Uterus (tissue), 4 donors: ENCODE results near the gene MRPL55. TPM values are rescaled to one million over a fixed set of nuclear protein-coding genes. Genes with fewer than 3 reads are reported as not detected.

ENCODE experiments used
- DNase-seq, 2 donors: peaks; one replicate each; pipeline ENCODE4 v3.0.0-alpha.2; 2019 to 2020
- H3K27ac ChIP-seq, 2 donors: fragments of 200-600 bp; sonication (generic); 1 replicate in 1 of 2; 2 replicates in 1 of 2; pipeline ENCODE4 v1.5.1; 2016 to 2018
- H3K27me3 ChIP-seq, 2 donors: fragments of 200-600 bp; sonication (generic); one replicate each; pipeline ENCODE4 v1.5.1; 2018 to 2019; ENCODE audit warnings: control low read depth in 1 of 2
- H3K36me3 ChIP-seq, 2 donors: fragments of 200-600 bp; sonication (generic); one replicate each; pipeline ENCODE4 v1.5.1; 2019; ENCODE audit warnings: control low read depth in 1 of 2
- H3K4me1 ChIP-seq, 2 donors: fragments of 200-600 bp; sonication (generic); one replicate each; pipeline ENCODE4 v1.5.1; 2018 to 2019; ENCODE audit warnings: control low read depth in 1 of 2
- H3K4me3 ChIP-seq, 2 donors: fragments of 200-600 bp; sonication (generic); 1 replicate in 1 of 2; 2 replicates in 1 of 2; pipeline ENCODE4 v1.5.1; 2018 to 2019; ENCODE audit warnings: mild to moderate bottlenecking in 1 of 2
- H3K9me3 ChIP-seq, 2 donors: fragments of 200-600 bp; sonication (generic); one replicate each; pipeline ENCODE4 v1.5.1; 2019; ENCODE audit warnings: control low read depth in 1 of 2
- CTCF ChIP-seq, 4 experiments: fragments of 200-600 bp in 2 of 4; fragments of 450-650 bp in 2 of 4; sonication (generic) in 2 of 4; IDR thresholded peaks; one replicate each; pipeline ENCODE4 v1.5.1; 2016 to 2019; ENCODE audit warnings: antibody characterized with exemption in 4 of 4, mild to moderate bottlenecking in 2 of 4, moderate library complexity in 1 of 4
- POLR2A ChIP-seq, 2 donors: fragments of 450-650 bp; IDR thresholded peaks; one replicate each; pipeline ENCODE4 v1.6.1; 2016; ENCODE audit warnings: antibody characterized with exemption in 2 of 2, mild to moderate bottlenecking in 1 of 2, moderate library complexity in 1 of 2
- intact Hi-C: fragments of 100-400 bp; cut with DNase I; formaldehyde crosslinking; loops from one replicate; pipeline ENCODE4 v1.15.1; 2023; ENCODE audit warnings: low total_unique reads
- total RNA-seq, 4 donors: library from RNA; depleted of rRNA in 3 of 4; stranded (reverse); fragments of >200 nt in 3 of 4; gene quantifications; one replicate each; pipeline versions ENCODE4 v1.1.0 to v1.2.4, GENCODE V29; 2014 to 2023
- donor health status: DM: yes; HTN: yes; CAD: no.

MRPL55 gene
- total RNA-seq, 4 donors from 2014 or later, result 19.4 to 43.4 (median 33.6) TPM

DNA sequence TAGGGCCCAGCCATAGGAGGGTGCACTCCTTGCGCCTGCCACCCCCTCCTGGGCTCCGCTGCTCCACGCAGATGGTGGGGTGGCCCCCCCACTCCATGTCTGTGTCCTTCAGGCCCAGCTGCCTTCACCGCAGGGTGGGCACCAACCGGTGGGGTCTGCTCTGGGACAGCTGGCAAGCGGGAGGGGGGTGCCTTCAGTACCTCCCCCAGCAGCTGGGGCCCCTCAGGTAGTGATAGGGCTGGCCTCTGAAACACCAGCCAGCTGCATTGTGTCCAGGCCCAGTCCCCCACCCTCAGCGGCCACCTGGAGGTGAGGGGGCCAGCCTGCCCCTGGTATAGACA is 41.0 kb upstream of the MRPL55 start:
- intact Hi-C loops, result no loop called here
- peak overlapping the region; percentile 88 to 91 for H3K27ac ChIP-seq
- TF ChIP-seq POLR2A (IDR thresholded peaks at IDR 0.05) (no peak), CTCF (IDR thresholded peaks at IDR 0.05) (no peak)
- no peaks in the 10 kb centered on the region for H3K27me3 ChIP-seq
- no peaks in the 10 kb centered on the region for H3K36me3 ChIP-seq
- DNase-seq, result peak in 1 of 2 donors; percentile 45
- no peaks in the 10 kb centered on the region for H3K9me3 ChIP-seq
- peak overlapping the region; percentile 29 to 34 for H3K4me3 ChIP-seq
- H3K4me1 ChIP-seq, result peaks cover 16 to 36% of the 10 kb centered on the region in 2 donors

- H3K9me3 ChIP-seq, result no peaks in the 10 kb centered on the region
- TF ChIP-seq POLR2A (IDR thresholded peaks at IDR 0.05) (peak in 1 of 2 donors; percentile 38), CTCF (IDR thresholded peaks at IDR 0.05) (no peak)
- peak; percentile 73 to 84 for DNase-seq
- peaks cover 16 to 36% of the 10 kb centered on the region in 2 donors for H3K4me1 ChIP-seq
- H3K27me3 ChIP-seq, result no peaks in the 10 kb centered on the region
- no peaks in the 10 kb centered on the region for H3K36me3 ChIP-seq
- H3K27ac ChIP-seq, result peak within 1 kb of the TSS; percentile 88 to 91
- H3K4me3 ChIP-seq, result peak within 1 kb of the TSS; percentile 29 to 34
- intact Hi-C loops, result no loop called here
Observed at GRCh38 chr1:228149406-228150119, 40.5 kb upstream of the MRPL55 start, which contains the start of gene GJC2. Gene GJC2, plus strand, starts transcription at chr1:228149930. Its CDS starts 7,829 bp downstream, at chr1:228157759.

DNA sequence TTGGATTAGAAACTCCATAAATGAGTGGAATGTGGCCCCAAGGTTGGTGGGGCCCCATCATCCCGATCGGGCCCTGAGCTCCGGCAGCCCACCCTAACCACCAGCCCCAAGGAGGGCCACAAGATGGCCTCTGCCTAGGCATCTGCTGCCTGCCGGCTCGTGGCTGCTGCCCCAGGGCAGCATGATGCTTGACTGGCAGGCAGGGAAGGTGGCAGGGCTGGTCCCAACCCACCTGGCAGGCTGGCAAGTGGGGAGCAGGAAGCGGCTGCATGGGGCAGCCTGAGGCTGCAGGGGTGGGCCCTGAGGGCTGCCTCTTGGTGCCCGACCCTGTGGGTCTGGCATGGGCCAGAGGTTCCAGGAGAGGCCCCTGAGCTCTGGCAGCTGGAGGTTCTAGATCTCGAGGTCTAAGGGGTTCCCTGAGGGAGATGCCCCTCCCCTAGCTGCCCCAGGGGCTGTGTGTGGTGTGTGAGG is 39.9 kb upstream of the MRPL55 start:
- no peak for TF ChIP-seq POLR2A (IDR thresholded peaks at IDR 0.05)
- TF ChIP-seq CTCF (IDR thresholded peaks at IDR 0.05), result no peak
- no peaks in the 10 kb centered on the region for H3K9me3 ChIP-seq
- no peak for DNase-seq
- H3K27me3 ChIP-seq, result no peaks in the 10 kb centered on the region
- H3K4me3 ChIP-seq, result peak overlapping the region in 1 of 2 donors; percentile 29
- peaks cover 16 to 36% of the 10 kb centered on the region in 2 donors for H3K4me1 ChIP-seq
- intact Hi-C loops, result no loop called here
- no peaks in the 10 kb centered on the region for H3K36me3 ChIP-seq
- peak overlapping the region; percentile 88 to 91 for H3K27ac ChIP-seq

GRCh38 chr1:228148196-228148861 is 39.2 kb upstream of the MRPL55 start:
- Histone ChIP-seq H3K4me1 (peaks cover 16 to 41% of the 10 kb centered on the region in 2 donors), H3K27me3 (no peaks in the 10 kb centered on the region), H3K4me3 (no peak overlapping the region), H3K9me3 (no peaks in the 10 kb centered on the region), H3K36me3 (no peaks in the 10 kb centered on the region), H3K27ac (peak overlapping the region; percentile 88 to 91)
- TF ChIP-seq POLR2A (IDR thresholded peaks at IDR 0.05) (no peak), CTCF (IDR thresholded peaks at IDR 0.05) (no peak)
- peak; percentile 36 to 47 for DNase-seq
- intact Hi-C loops, result no loop called here

GRCh38 chr1:228147768-228148167 is 38.7 kb upstream of the MRPL55 start:
- no peaks in the 10 kb centered on the region for H3K27me3 ChIP-seq
- no peaks in the 10 kb centered on the region for H3K36me3 ChIP-seq
- H3K4me3 ChIP-seq, result no peak overlapping the region
- TF ChIP-seq POLR2A (IDR thresholded peaks at IDR 0.05) (no peak), CTCF (IDR thresholded peaks at IDR 0.05) (no peak)
- H3K4me1 ChIP-seq, result peaks cover 16 to 43% of the 10 kb centered on the region in 2 donors
- no peaks in the 10 kb centered on the region for H3K9me3 ChIP-seq
- H3K27ac ChIP-seq, result peak overlapping the region; percentile 88 to 91
- no peak for DNase-seq
- intact Hi-C loops, result no loop called here
